Heart left ventricle (tissue), 16 donors: ENCODE data around the gene NUDT8. TPM values are rescaled to one million over a fixed set of nuclear protein-coding genes. Genes with fewer than 3 reads are reported as not detected.
A peak's percentile ranks its signal among the peaks of the same experiment; 100 is the strongest.

ENCODE experiments used
- ATAC-seq, 4 donors: fragments of 200-7000 bp; cut with Tn5 transposase; one replicate each; pipeline ENCODE4 v1.9.1; 2020 to 2022; ENCODE audit warnings: moderate library complexity in 4 of 4, mild to moderate bottlenecking in 3 of 4, moderate number of reproducible peaks in 1 of 4
- DNase-seq, 5 donors: peaks; one replicate each; pipeline ENCODE4 v3.0.0-alpha.2; 2020
- H3K27ac ChIP-seq, 12 donors: fragments of 200-600 bp; sonication (generic) in 4 of 12; one replicate each; pipeline versions ENCODE4 v1.5.0 to v1.8.0; 2016 to 2022; ENCODE audit warnings: mild to moderate bottlenecking in 2 of 12
- H3K27me3 ChIP-seq, 9 donors: fragments of 200-600 bp; sonication (generic) in 2 of 9; one replicate each; pipeline versions ENCODE4 v1.5.1 to v1.8.0; 2016 to 2022; ENCODE audit warnings: mild to moderate bottlenecking in 3 of 9
- H3K36me3 ChIP-seq, 9 donors: fragments of 200-600 bp; sonication (generic) in 2 of 9; one replicate each; pipeline versions ENCODE4 v1.5.0 to v1.8.0; 2018 to 2022; ENCODE audit warnings: mild to moderate bottlenecking in 2 of 9
- H3K4me1 ChIP-seq, 12 donors: fragments of 200-600 bp; sonication (generic) in 4 of 12; one replicate each; pipeline versions ENCODE4 v1.5.0 to v1.8.0; 2016 to 2022; ENCODE audit warnings: mild to moderate bottlenecking in 3 of 12
- H3K4me3 ChIP-seq, 12 donors: fragments of 200-600 bp; sonication (generic) in 4 of 12; one replicate each; pipeline versions ENCODE4 v1.5.0 to v1.8.0; 2017 to 2022; ENCODE audit warnings: mild to moderate bottlenecking in 9 of 12, moderate library complexity in 4 of 12
- H3K9me3 ChIP-seq, 12 donors: fragments of 200-600 bp; sonication (generic) in 4 of 12; one replicate each; pipeline versions ENCODE4 v1.5.0 to v1.8.0; 2016 to 2022; ENCODE audit warnings: mild to moderate bottlenecking in 1 of 12
- POLR2A ChIP-seq, 2 donors: fragments of 450-650 bp; IDR thresholded peaks; one replicate each; pipeline ENCODE4 v1.6.1; 2017; ENCODE audit warnings: antibody characterized with exemption in 2 of 2, mild to moderate bottlenecking in 2 of 2, moderate library complexity in 2 of 2
- WGBS, 4 donors: extraction: QIAGEN DNeasy Blood & Tissue Kit in 2 of 4; methylation state at CpG; one replicate each; pipeline versions ENCODE4 v1.1.5 to v1.1.7; 2013 to 2018; 5-methylcytosine and 5-hydroxymethylcytosine counted together
- intact Hi-C, 10 donors: fragments of 100-400 bp; cut with DNase I; formaldehyde crosslinking; loops; one replicate each; pipeline versions ENCODE4 v1.11.1 to v1.14.2; 2022
- polyA plus RNA-seq, 2 donors: library from polyadenylated mRNA; stranded (reverse); fragments of 200-250 nt; gene quantifications; one replicate each; pipeline ENCODE4 v1.2.3, GENCODE V29; 2013
- total RNA-seq, 9 donors: library from RNA; depleted of rRNA in 2 of 9; stranded (reverse); fragments of >200 nt in 2 of 9; fragmentation: NEBNext Ultra II Directional in 3 of 9; extraction: Animal tissue kit (Norgen Biotek cat#: 25700) in 3 of 9; gene quantifications; one replicate each; pipeline versions ENCODE4 v1.1.0 to v1.2.4, GENCODE V29; 2016 to 2023
- TF ChIP-seq, protein P1 (sequence below), 12 donors: fragments of 200-600 bp; sonication (generic) in 4 of 12; IDR thresholded peaks; one replicate each; pipeline versions ENCODE4 v1.5.0 to v1.8.0; 2018 to 2022; ENCODE audit warnings: antibody characterized with exemption in 12 of 12, mild to moderate bottlenecking in 5 of 12
- donor health status: ischemic (EF 13 %, LVEDD 7.1; RV severe dilation, severe dysfunction).
- donor health status: healthy with polysubstance abuse.
- donor health status: DM: no; HTN: yes; CAD: no.
- donor health status: DM: no; HTN: no; CAD: no.
- donor health status: ischemic (EF 25% LVEDD 6.9; RV normal size, moderate dysfunction).
- donor health status: ischemic (EF 25% LVEDD 5.7; RV mildly dilated, moderate dysfunction).
- donor health status: healthy.
- donor health status: DM: yes; HTN: yes; CAD: no.
- donor health status: ischemic (EF 35%, LVEDD 5.7; RV mildly dilated, moderate dysfunction).
- donor health status: nonischemic (EF 11% LVEDD 7.7; RV severe dilation, severe dysfunction).
- donor health status: DM: yes; HTN: yes; CAD: no.
- donor health status: PGD.
- donor health status: ischemic (EF 29% LVEDD 5.4; RV normal size, mild dysfunction).
- donor health status: nonischemic (EF 23%, LVEDD 6.1; RV moderate dilation, normal function).

The NUDT8 gene
- total and polyA plus RNA-seq, 11 donors: 29.1 to 110 (median 49.3) TPM

DNA sequence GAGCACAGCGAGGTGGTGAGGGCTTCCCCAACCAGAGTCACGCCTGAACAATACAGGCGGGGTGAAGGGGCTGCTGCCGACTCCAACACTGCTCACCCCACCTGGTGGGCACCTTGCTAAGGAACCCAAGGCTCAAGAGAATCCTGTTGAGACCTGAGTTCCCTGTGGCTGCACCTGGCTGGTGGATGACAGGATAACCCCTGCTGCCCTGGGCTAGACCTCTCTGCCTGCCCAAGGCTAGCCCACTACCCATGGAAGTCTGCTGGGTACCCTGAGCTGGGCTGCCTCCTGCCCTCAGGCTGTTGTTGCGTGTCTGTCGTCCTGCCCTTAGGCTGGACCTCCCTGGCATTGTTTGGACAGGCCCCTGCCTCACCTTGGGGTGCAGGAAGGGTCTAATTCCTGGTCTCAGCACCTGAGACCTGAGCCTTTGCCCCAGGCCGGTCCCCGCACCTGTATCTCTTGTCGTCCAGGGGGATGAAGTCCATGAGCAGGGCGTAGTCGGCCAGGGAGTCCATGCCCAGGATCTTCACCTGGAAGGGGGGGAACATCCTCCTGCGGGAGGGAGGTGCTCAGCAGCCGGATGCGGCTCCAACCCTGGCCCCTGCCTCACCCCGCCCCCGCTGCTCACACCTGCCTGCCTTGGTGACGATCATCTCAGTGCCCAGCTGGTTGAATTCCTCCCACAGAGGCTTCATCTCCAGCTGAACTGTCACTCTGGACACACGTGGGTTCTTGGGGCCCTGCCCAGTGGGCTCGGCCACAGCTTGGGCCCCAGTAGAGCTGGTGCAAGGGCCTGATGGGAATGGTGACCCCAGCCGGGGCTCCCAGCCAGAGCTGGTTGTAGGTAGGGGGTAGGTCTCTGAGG is 4.9 kb upstream of the NUDT8 start:
- no peaks in the 10 kb centered on the region for H3K9me3 ChIP-seq
- H3K4me1 ChIP-seq: peaks cover 0 to 20% (median 7%) of the 10 kb centered on the region in 12 donors
- ATAC-seq (no peak), DNase-seq (peak in 1 of 5 donors; percentile 54)
- WGBS, 4 donors: 76 to 87% (median 83%) methylated on average over 13 to 20 of the region's 20 CpGs
- H3K4me3 ChIP-seq: no peak overlapping the region
- TF ChIP-seq, protein P1, sequence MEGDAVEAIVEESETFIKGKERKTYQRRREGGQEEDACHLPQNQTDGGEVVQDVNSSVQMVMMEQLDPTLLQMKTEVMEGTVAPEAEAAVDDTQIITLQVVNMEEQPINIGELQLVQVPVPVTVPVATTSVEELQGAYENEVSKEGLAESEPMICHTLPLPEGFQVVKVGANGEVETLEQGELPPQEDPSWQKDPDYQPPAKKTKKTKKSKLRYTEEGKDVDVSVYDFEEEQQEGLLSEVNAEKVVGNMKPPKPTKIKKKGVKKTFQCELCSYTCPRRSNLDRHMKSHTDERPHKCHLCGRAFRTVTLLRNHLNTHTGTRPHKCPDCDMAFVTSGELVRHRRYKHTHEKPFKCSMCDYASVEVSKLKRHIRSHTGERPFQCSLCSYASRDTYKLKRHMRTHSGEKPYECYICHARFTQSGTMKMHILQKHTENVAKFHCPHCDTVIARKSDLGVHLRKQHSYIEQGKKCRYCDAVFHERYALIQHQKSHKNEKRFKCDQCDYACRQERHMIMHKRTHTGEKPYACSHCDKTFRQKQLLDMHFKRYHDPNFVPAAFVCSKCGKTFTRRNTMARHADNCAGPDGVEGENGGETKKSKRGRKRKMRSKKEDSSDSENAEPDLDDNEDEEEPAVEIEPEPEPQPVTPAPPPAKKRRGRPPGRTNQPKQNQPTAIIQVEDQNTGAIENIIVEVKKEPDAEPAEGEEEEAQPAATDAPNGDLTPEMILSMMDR (IDR thresholded peaks at IDR 0.05): no peak
- TF ChIP-seq POLR2A (IDR thresholded peaks at IDR 0.05): no peak
- H3K27ac ChIP-seq: no peak overlapping the region
- no peaks in the 10 kb centered on the region for H3K36me3 ChIP-seq
- H3K27me3 ChIP-seq: peaks cover 0 to 7% (median 0%) of the 10 kb centered on the region in 9 donors
- intact Hi-C loops: loop anchor here in 2 of 10 donors (10.0 kb wide), 2 partner anchors 160 to 170 kb away; no protein-coding TSS in a partner anchor

DNA sequence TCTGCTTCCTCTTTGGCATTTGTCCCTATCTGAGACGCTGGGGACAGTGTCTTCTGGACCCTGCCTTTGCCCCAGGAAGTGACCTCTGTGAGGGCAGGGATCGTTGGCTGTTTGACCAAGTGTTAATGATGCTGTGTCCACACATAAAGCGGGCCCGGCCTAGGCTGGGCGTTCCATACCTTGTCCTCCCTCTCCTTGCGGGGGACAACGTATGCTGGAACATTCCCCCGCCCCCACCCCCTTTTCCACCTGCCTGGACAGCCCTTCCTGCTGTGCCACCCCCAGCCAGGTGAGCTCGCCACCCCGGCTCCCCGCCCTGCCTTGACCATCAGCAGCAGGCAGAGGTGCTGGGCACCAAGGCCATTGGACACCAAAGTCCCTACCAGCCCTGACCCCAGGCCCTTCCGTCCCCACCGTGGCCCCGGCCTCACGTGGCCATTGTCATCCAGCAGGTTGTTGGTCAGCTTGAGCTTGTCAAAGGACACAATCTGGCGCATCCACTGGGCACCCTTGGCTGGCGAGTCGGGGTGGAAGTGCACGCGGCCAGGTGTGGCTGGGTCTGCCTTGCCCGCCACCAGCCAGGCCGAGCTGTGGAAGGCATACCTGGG is 4.1 kb upstream of the NUDT8 start:
- no peak for TF ChIP-seq POLR2A (IDR thresholded peaks at IDR 0.05)
- TF ChIP-seq, protein P1 (IDR thresholded peaks at IDR 0.05): no peak
- H3K4me3 ChIP-seq: no peak overlapping the region
- no peaks in the 10 kb centered on the region for H3K36me3 ChIP-seq
- peaks cover 0 to 28% (median 13%) of the 10 kb centered on the region in 12 donors for H3K4me1 ChIP-seq
- intact Hi-C loops: loop anchor here in 2 of 10 donors (10.0 kb wide), 2 partner anchors 161 to 171 kb away; no protein-coding TSS in a partner anchor
- H3K9me3 ChIP-seq: no peaks in the 10 kb centered on the region
- peak in 1 of 5 donors; percentile 25 for DNase-seq
- WGBS, 4 donors: 78 to 83% (median 82%) methylated on average over 17 to 22 of the region's 22 CpGs
- H3K27ac ChIP-seq: no peak overlapping the region
- ATAC-seq: no peak
- peaks cover 0 to under 1% (median 0%) of the 10 kb centered on the region in 9 donors for H3K27me3 ChIP-seq

DNA sequence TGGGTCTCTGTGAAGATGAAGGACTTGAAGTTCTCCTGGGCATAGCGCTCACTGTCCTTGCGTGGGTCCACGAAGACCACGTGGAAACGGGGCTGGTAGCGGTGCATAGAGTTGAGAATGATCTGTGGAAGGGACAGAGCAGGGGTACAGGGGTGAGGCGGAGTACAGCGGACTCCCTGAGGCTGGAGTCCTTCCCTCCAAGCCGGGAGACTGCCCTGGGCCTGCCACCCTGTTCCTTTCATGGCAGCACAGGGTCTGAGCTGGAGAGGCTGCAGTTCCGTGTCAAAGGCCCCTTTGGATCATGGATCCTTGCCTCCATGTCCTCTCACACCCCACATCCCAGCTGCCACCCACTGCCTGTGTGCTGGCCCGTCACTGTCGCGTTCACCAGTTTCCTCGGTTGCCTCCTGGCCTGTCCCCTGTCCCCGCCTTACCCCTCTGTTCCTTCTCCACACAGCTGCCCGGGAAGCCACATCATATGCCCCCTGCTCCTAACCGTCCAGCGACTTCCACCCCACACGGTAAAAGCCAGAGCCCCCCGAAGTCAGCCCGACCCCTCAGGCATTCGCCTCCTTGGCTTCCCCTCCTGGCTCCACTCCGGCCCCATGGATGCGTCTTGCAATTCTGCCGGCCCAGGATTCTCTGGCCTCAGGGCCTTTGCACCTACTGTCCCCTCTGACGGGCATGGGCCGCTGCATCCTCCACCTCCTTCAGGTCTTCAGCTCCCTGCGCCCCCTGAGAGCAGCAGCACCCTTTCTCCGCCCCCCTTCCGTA is 3.4 kb upstream of the NUDT8 start:
- 89 to 93% (median 93%) methylated on average over 22 to 30 of the region's 30 CpGs for WGBS, 4 donors
- Histone ChIP-seq H3K4me1 (peaks cover 0 to 32% (median 14%) of the 10 kb centered on the region in 12 donors), H3K27ac (peak overlapping the region in 3 of 12 donors; percentile 4 to 60 (median 37)), H3K36me3 (no peaks in the 10 kb centered on the region), H3K27me3 (no peaks in the 10 kb centered on the region), H3K9me3 (no peaks in the 10 kb centered on the region), H3K4me3 (no peak overlapping the region)
- DNase-seq (peak in 2 of 5 donors; percentile 27 to 56), ATAC-seq (no peak)
- intact Hi-C loops: loop anchor here in 2 of 10 donors (10.0 kb wide), 2 partner anchors 162 to 172 kb away; no protein-coding TSS in a partner anchor
- no peak for TF ChIP-seq POLR2A (IDR thresholded peaks at IDR 0.05)
- TF ChIP-seq, protein P1 (IDR thresholded peaks at IDR 0.05): no peak
